T-cell (primary cell): ENCODE measurements around the gene NEU4. TPM values are rescaled to one million over a fixed set of nuclear protein-coding genes. Genes with fewer than 3 reads are reported as not detected.
"Not testable (repeated sequence)": the region's sequence is repeated elsewhere in the genome, so short reads cannot be mapped to it uniquely, and the experiment has no call there.

Experiments used
- ATAC-seq, 4 experiments: fragments of 200-7000 bp in 3 of 4; fragments of 150-1000 bp in 1 of 4; cut with Tn5 transposase; replicated peaks in 1 of 4; 1 replicate in 3 of 4; 2 replicates in 1 of 4; pipeline ENCODE4 v1.10.0; 2021; ENCODE audit warnings: moderate library complexity in 3 of 4, mild to moderate bottlenecking in 2 of 4, moderate number of reproducible peaks in 1 of 4
- CTCF ChIA-PET, 2 donors: fragments of 300-600 bp; sonication (Branson Sonifier 250); formaldehyde crosslinking; loops; one replicate each; lab custom pipeline; 2022; ENCODE audit warnings: antibody characterized with exemption in 2 of 2; lab: Charles Lee
- POLR2A ChIA-PET, 2 donors: fragments of 300-600 bp; sonication (Branson Sonifier 250); formaldehyde crosslinking; loops; one replicate each; lab custom pipeline; 2022; ENCODE audit warnings: antibody characterized with exemption in 2 of 2; lab: Charles Lee
- DNase-seq, 35 experiments: peaks; one replicate each; pipeline versions ENCODE4 v3.0.0 to v3.0.0-alpha.2; 2013 to 2023
- H3K27ac ChIP-seq: one replicate; pipeline ENCODE4 v1.5.1; 2013; ENCODE audit warnings: low read length
- H3K27me3 ChIP-seq, 2 experiments: replicated peaks in 1 of 2; 1 replicate in 1 of 2; 2 replicates in 1 of 2; pipeline versions ENCODE4 v1.6.1 to v1.7.0; 2013; ENCODE audit warnings: low read length in 1 of 2, mixed read lengths in 1 of 2; ENCODE audit not compliant: control insufficient read depth in 2 of 2, insufficient read depth in 2 of 2; ENCODE audit errors: extremely low read depth in 1 of 2
- H3K36me3 ChIP-seq, 2 donors: 1 replicate in 1 of 2; 2 replicates in 1 of 2; pipeline versions ENCODE4 v1.6.1 to v1.7.0; 2013; ENCODE audit warnings: low read length in 1 of 2; ENCODE audit not compliant: control insufficient read depth in 2 of 2, insufficient read depth in 1 of 2; ENCODE audit errors: extremely low read depth in 1 of 2
- H3K4me1 ChIP-seq, 2 experiments: 1 replicate in 1 of 2; 2 replicates in 1 of 2; pipeline versions ENCODE4 v1.6.1 to v1.7.0; 2013; ENCODE audit warnings: low read length in 2 of 2, mixed read lengths in 1 of 2; ENCODE audit not compliant: insufficient read depth in 2 of 2, control insufficient read depth in 1 of 2; ENCODE audit errors: extremely low read depth in 1 of 2
- H3K4me3 ChIP-seq, 2 donors: 1 replicate in 1 of 2; 2 replicates in 1 of 2; pipeline versions ENCODE4 v1.5.1 to v1.7.0; 2013; ENCODE audit warnings: mild to moderate bottlenecking in 2 of 2, low read length in 1 of 2, moderate library complexity in 1 of 2; ENCODE audit not compliant: control insufficient read depth in 1 of 2; ENCODE audit errors: extremely low read depth in 1 of 2
- H3K9me3 ChIP-seq: 2 replicates; pipeline ENCODE4 v1.7.0; 2013
- H3K27ac Mint-ChIP-seq, 2 donors: one replicate each; pipeline ENCODE4 v1.8.0; 2020 to 2021; ENCODE audit warnings: mild to moderate bottlenecking in 2 of 2, mixed read lengths in 2 of 2
- H3K27me3 Mint-ChIP-seq, 2 donors: one replicate each; pipeline ENCODE4 v1.8.0; 2021 to 2022; ENCODE audit warnings: mixed read lengths in 2 of 2
- H3K36me3 Mint-ChIP-seq: one replicate; pipeline ENCODE4 v1.8.0; 2021; ENCODE audit warnings: mixed read lengths
- H3K4me1 Mint-ChIP-seq, 3 donors: one replicate each; pipeline ENCODE4 v1.8.0; 2020 to 2022; ENCODE audit warnings: mixed read lengths in 3 of 3, mild to moderate bottlenecking in 1 of 3
- H3K4me3 Mint-ChIP-seq, 3 donors: one replicate each; pipeline ENCODE4 v1.8.0; 2020 to 2022; ENCODE audit warnings: mild to moderate bottlenecking in 3 of 3, mixed read lengths in 3 of 3, moderate library complexity in 3 of 3
- H3K9me3 Mint-ChIP-seq, 3 donors: one replicate each; pipeline ENCODE4 v1.8.0; 2020 to 2022; ENCODE audit warnings: mixed read lengths in 3 of 3
- WGBS: methylation state at CpG from one replicate; pipeline ENCODE4 v1.1.5; 2013; ENCODE audit warnings: missing lambda C conversion rate; ENCODE audit not compliant: insufficient coverage; 5-methylcytosine and 5-hydroxymethylcytosine counted together
- total RNA-seq, 35 experiments: library from RNA in 6 of 35; stranded (reverse) in 6 of 35; fragments of 120-200 nt in 1 of 35; gene quantifications; one replicate each; pipeline versions ENCODE4 v1.2.1 to v1.2.4 and lab custom pipeline; 2013 to 2026

The NEU4 gene
- total RNA-seq, 5 donors from 2014 or later (not counting 1 experiment from before 2014, with no cell fraction given), result 0.26 to 1.6 (median 1.4) TPM; not detected in 2

DNA sequence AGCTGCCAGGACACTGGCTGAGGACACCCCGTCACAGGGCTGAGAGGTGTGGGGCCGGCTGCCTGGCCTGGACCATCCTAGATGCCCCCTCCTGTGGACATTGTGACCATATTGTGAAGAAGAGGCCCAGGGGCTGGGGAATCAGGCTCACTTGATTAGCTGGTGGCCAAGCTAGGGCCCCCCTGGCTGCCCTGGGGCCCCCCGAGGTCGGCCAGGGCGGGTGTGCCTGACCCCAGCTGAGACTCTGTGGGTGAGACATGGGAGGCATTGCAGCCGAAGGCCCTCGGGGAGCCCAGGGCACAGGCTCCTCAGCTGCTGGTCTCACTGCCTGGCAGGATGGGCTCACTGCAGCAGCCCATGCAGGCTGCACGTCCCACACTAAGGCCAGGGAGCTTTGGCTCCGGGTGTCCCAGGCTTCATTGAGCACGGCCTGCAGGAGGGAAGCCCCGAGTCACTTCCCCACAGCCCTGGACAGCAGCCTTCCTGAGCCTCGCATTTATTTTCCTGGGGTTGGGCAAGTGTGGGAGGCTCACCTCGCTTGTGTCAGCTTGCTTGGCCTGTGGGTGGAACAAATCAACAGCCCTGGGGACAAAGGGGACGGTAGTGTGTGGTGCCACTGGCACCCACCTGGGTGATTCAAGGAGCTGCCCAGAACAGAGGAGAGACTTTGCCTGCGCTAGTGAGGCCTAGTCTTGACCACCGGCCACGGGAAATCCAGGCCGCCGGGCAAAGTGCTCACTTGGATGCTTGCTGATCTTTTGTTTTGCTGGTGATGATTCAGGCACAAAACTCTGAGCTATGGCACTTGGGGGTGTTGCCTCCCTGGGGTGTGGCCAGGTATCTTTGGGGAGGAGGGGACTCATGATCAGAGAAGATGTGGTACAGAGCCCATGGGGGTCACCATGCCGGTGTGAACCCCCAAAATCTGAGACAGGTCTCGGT is 31.0 kb upstream of the NEU4 start:
- POLR2A ChIA-PET, result no interaction called here
- no peak for ATAC-seq
- peaks cover 0 to 44% of the 10 kb centered on the region in 2 experiments for H3K27me3 ChIP-seq
- no peaks in the 10 kb centered on the region for H3K9me3 ChIP-seq
- Mint-ChIP-seq H3K4me3 (no peak overlapping the region), H3K4me1 (peaks cover 0 to 2% (median 0%) of the 10 kb centered on the region in 3 donors), H3K36me3 (no peaks in the 10 kb centered on the region), H3K27ac (no peak overlapping the region), H3K9me3 (peaks cover 0 to 7% (median 0%) of the 10 kb centered on the region in 3 donors), H3K27me3 (no peaks in the 10 kb centered on the region)
- no peak for DNase-seq
- no peak overlapping the region for H3K4me3 ChIP-seq
- no peak overlapping the region for H3K27ac ChIP-seq
- no peaks in the 10 kb centered on the region for H3K36me3 ChIP-seq
- H3K4me1 ChIP-seq, result peaks cover 0 to 10% of the 10 kb centered on the region in 2 experiments
- CTCF ChIA-PET, result no interaction called here
- WGBS, result 79% methylated on average over 16 of the region's 21 CpGs

DNA sequence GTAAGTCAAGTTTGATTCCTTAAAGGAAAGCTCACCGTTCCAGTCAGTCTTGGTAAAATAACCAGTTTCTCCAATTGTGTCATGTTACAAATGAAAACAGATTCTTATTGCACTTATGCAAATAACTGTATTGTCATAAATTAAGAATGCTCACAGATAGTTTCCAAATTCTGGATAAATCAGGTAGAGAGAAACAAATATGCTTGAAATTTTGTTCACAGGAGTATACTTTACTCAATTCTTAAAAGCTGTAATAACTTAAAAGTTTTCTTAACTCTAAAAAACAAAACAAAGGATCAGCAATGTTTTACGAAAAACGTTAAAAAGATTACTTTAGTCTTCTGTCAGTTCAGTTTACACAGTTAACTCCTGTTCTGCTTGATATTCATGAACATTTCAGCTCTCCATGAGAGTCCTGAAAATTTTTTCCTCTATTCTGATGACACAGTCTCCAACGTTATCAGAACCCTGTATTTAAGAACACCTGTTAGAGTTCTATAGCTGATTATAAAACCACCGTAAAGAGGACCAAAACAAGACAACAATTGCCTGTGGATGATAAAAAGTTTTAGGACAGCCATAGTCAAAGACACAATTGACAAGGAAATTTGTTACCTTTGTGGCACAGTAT is 27.9 kb upstream of the NEU4 start:
- Mint-ChIP-seq H3K9me3 (peaks cover 0 to 7% (median 0%) of the 10 kb centered on the region in 3 donors), H3K36me3 (no peaks in the 10 kb centered on the region), H3K27me3 (no peaks in the 10 kb centered on the region), H3K4me3 (no peak overlapping the region), H3K4me1 (no peaks in the 10 kb centered on the region), H3K27ac (no peak overlapping the region)
- DNase-seq (no peak), ATAC-seq (no peak)
- Histone ChIP-seq H3K9me3 (no peaks in the 10 kb centered on the region), H3K27me3 (peaks cover 0 to 20% of the 10 kb centered on the region in 2 experiments), H3K27ac (no peak overlapping the region), H3K36me3 (no peaks in the 10 kb centered on the region), H3K4me3 (no peak overlapping the region), H3K4me1 (no peaks in the 10 kb centered on the region)
- ChIA-PET POLR2A (interaction anchor here in 1 of 2 donors (0.6 kb wide), 1 partner anchor 63 kb away, joined by 3 read pairs; no protein-coding TSS in a partner anchor), CTCF (no interaction called here)
- WGBS, result 80% methylated on average over 1 of the region's 5 CpGs

DNA sequence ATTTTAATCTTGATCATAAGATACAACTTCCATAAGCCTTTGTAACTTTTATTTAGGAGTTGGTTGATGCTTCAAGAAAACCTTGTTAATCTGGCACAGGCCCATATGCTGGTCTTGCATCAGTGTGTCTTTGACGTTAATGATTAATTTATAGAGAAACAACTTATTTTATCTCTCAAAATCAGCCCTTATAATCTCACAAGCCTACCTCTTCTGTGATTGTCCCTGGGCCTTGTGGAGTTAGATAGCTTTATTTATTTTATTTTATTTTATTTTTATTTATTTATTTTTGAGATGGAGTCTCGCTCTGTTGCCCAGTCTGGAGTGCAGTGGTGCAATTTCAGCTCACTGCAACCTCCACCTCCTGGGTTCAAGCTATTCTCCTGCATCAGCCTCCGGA is 26.9 kb upstream of the NEU4 start:
- H3K27me3 Mint-ChIP-seq, POLR2A ChIA-PET, H3K9me3 ChIP-seq, ATAC-seq, H3K9me3 Mint-ChIP-seq, H3K4me1 ChIP-seq, H3K4me1 Mint-ChIP-seq, DNase-seq, H3K4me3 Mint-ChIP-seq, H3K27ac ChIP-seq, H3K27ac Mint-ChIP-seq, H3K4me3 ChIP-seq, H3K36me3 ChIP-seq, H3K36me3 Mint-ChIP-seq: not testable (repeated sequence)
- H3K27me3 ChIP-seq, result peaks cover 0 to 11% of the 10 kb centered on the region in 2 experiments
- CTCF ChIA-PET, result interaction anchor here in 1 of 2 donors (0.6 kb wide), 1 partner anchor 63 kb away, joined by 3 read pairs; no protein-coding TSS in a partner anchor
- WGBS, result no CpG with 5 or more reads among the region's 3 CpGs

DNA sequence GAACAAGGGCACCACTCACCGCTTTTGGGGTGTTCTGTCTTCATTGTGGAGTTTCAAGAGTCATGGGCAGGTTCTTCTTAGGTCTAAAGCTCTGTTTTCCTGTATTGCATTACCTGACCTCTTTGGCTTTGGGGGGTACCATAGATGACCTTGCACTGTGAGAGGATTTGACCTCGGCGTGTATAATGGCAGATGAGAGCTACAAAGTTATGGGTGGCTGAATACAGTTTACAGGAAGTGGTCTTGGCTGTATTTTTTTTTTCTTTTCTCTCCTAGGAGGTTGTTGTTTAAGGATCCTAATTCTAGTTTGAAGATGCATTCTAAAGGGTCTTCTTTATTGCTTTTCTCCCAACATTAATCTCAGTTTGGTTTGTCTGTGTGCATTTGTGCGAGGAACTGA is 20.9 kb upstream of the NEU4 start:
- Histone ChIP-seq H3K36me3 (no peaks in the 10 kb centered on the region), H3K4me3 (no peak overlapping the region), H3K27ac (no peak overlapping the region), H3K27me3 (no peaks in the 10 kb centered on the region), H3K4me1 (peaks cover 0 to 5% of the 10 kb centered on the region in 2 experiments), H3K9me3 (no peaks in the 10 kb centered on the region)
- Mint-ChIP-seq H3K9me3 (peaks cover 0 to 6% (median 0%) of the 10 kb centered on the region in 3 donors), H3K36me3 (no peaks in the 10 kb centered on the region), H3K4me1 (peaks cover 0 to 13% (median 10%) of the 10 kb centered on the region in 3 donors), H3K4me3 (no peak overlapping the region), H3K27me3 (no peaks in the 10 kb centered on the region), H3K27ac (peak overlapping the region; percentile 10 to 29)
- CTCF ChIA-PET, result no interaction called here
- no peak for ATAC-seq
- POLR2A ChIA-PET, result no interaction called here
- WGBS, result 100% methylated on average over 1 of the region's 4 CpGs
- no peak for DNase-seq

DNA sequence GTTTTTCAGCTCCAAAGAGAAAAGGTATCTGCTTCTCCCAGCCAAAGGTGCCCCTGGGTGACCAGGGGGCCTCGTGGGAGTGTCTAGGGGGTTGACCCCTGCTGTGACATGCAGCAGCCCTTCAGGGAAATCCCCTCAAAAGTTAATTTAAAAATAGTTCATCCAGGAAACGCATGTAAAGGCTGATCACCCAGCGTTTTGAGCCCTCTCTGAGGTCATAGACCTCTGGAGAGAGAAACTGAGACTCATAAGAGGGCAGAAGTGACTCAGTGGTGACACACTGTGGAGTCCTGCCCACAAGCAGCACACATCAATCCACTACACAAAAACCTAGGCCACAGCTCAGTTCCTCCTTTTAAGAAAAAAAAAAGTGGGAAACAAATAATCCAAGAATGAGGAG is 20.4 kb upstream of the NEU4 start:
- Histone ChIP-seq H3K9me3 (no peaks in the 10 kb centered on the region), H3K27ac (no peak overlapping the region), H3K36me3 (no peaks in the 10 kb centered on the region), H3K4me1 (peaks cover 0 to 5% of the 10 kb centered on the region in 2 experiments), H3K27me3 (no peaks in the 10 kb centered on the region), H3K4me3 (no peak overlapping the region)
- Mint-ChIP-seq H3K36me3 (no peaks in the 10 kb centered on the region), H3K27ac (peak overlapping the region; percentile 10 to 22), H3K27me3 (no peaks in the 10 kb centered on the region), H3K4me3 (no peak overlapping the region), H3K9me3 (peaks cover 0 to 6% (median 0%) of the 10 kb centered on the region in 3 donors), H3K4me1 (peaks cover 0 to 13% (median 10%) of the 10 kb centered on the region in 3 donors)
- ChIA-PET POLR2A (no interaction called here), CTCF (no interaction called here)
- 17% methylated on average over 1 of the region's 3 CpGs for WGBS
- ATAC-seq, result peak in 1 of 4 experiments; percentile 26
- peak in 2 of 35 experiments; percentile 12 to 22 for DNase-seq

DNA sequence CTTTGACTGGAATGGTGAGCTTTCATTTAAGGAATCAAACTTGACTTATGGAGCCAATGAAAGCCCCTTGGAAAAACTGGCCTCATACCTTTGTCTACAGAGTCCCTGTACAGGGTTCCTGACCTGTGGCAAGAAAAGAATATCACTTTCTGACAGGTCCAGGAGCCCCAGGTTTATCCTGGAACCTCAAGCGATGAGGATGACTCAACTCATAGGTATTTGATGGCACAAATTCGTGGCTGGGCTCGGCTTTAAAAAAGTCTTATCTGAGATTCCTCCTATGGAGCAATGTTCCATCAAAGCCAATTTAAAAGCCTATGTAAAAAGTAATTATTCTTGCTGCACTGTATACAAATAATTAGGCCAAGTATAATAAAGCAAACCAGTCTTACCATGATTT is 17.6 kb upstream of the NEU4 start:
- H3K36me3 ChIP-seq, H3K4me3 Mint-ChIP-seq, POLR2A ChIA-PET, ATAC-seq, H3K27me3 ChIP-seq, CTCF ChIA-PET, H3K9me3 Mint-ChIP-seq, H3K4me1 ChIP-seq, H3K36me3 Mint-ChIP-seq, DNase-seq, H3K27me3 Mint-ChIP-seq, H3K27ac Mint-ChIP-seq, H3K27ac ChIP-seq, H3K9me3 ChIP-seq, H3K4me3 ChIP-seq: not testable (repeated sequence)
- 60% methylated on average over 1 of the region's 3 CpGs for WGBS
- H3K4me1 Mint-ChIP-seq, result peaks cover 0 to 13% (median 10%) of the 10 kb centered on the region in 3 donors
